HepG2 (cell line): ENCODE results near the gene ACAP1. TPM values are rescaled to one million over a fixed set of nuclear protein-coding genes. Genes with fewer than 3 reads are reported as not detected.

Source experiments
- ARNTL ChIP-seq: sonication (generic); formaldehyde crosslinking; IDR thresholded peaks from 2 replicates; pipeline ENCODE4 v1.4.0; 2020; ENCODE audit warnings: mild to moderate bottlenecking, missing genetic modification reagents
- CBX1 ChIP-seq: IDR thresholded peaks from one replicate; pipeline ENCODE4 v1.6.1; 2016; ENCODE audit warnings: antibody characterized with exemption, low read depth
- IKZF1 ChIP-seq: fragments of 450-650 bp; IDR thresholded peaks from 2 replicates; pipeline ENCODE4 v1.7.1; 2016
- IKZF4 ChIP-seq: sonication (generic); formaldehyde crosslinking; IDR thresholded peaks from 2 replicates; pipeline ENCODE4 v1.5.1; 2020; ENCODE audit warnings: borderline replicate concordance, mild to moderate bottlenecking, low read depth, missing genetic modification reagents; ENCODE audit errors: not compliant biosample characterization
- KDM5A ChIP-seq: fragments of 200-600 bp; sonication (generic); IDR thresholded peaks from 2 replicates; pipeline ENCODE4 v1.7.0; 2018; ENCODE audit warnings: antibody characterized with exemption, mild to moderate bottlenecking, low read length, borderline replicate concordance
- MLLT10 ChIP-seq: sonication (generic); formaldehyde crosslinking; IDR thresholded peaks from 2 replicates; pipeline ENCODE4 v1.4.0; 2020; ENCODE audit warnings: missing genetic modification reagents
- NFYB ChIP-seq: sonication (generic); formaldehyde crosslinking; IDR thresholded peaks from 2 replicates; pipeline ENCODE4 v1.4.0; 2020; ENCODE audit warnings: missing genetic modification reagents
- RCOR2 ChIP-seq: IDR thresholded peaks from 2 replicates; pipeline ENCODE4 v1.6.1; 2016; ENCODE audit warnings: missing biosample characterization, missing genetic modification reagents
- ZFAT ChIP-seq: sonication (generic); formaldehyde crosslinking; conservative IDR thresholded peaks from 2 replicates; pipeline ENCODE4 v1.8.1; 2023; ENCODE audit warnings: missing genetic modification reagents, inconsistent platforms
- ZZZ3 ChIP-seq: sonication (generic); formaldehyde crosslinking; IDR thresholded peaks from 2 replicates; pipeline ENCODE4 v1.4.0; 2020; ENCODE audit warnings: missing genetic modification reagents, mild to moderate bottlenecking, borderline replicate concordance
- polyA plus RNA-seq, 8 experiments: library from polyadenylated mRNA; depleted of rRNA in 3 of 8; stranded (reverse) in 7 of 8; unstranded in 1 of 8; fragments of >200 nt; fragmentation: Illumina TruSeq in 4 of 8; extraction: Trizol in 4 of 8; gene quantifications; 2 replicates each; pipeline versions ENCODE4 v1.2.1 to v1.2.3, GENCODE V29; 2011 to 2016; ENCODE audit warnings: low read depth in 4 of 8, missing spikeins in 1 of 8, mixed read lengths in 1 of 8; ENCODE audit not compliant: insufficient read depth in 1 of 8
- total RNA-seq, 5 experiments: library from RNA; depleted of rRNA; stranded (reverse); fragments of >200 nt; fragmentation: Illumina TruSeq; extraction: Trizol; gene quantifications; 2 replicates each; pipeline ENCODE4 v1.2.3, GENCODE V29; 2016; ENCODE audit warnings: low read depth in 1 of 5
- TF ChIP-seq, protein P1 (sequence below): IDR thresholded peaks from 2 replicates; pipeline ENCODE4 v1.4.0; 2020; ENCODE audit warnings: mild to moderate bottlenecking, missing genetic modification reagents
- TF ChIP-seq, protein P2 (sequence below): sonication (generic); formaldehyde crosslinking; conservative IDR thresholded peaks from 2 replicates; pipeline ENCODE4 v1.8.0; 2022; ENCODE audit warnings: missing genetic modification reagents

ACAP1 gene
- total and polyA plus RNA-seq, 2 of the 13 experiments (the other 11 are each of a cell fraction or from before 2014, with no cell fraction given): 1.3 to 2.5 TPM

DNA sequence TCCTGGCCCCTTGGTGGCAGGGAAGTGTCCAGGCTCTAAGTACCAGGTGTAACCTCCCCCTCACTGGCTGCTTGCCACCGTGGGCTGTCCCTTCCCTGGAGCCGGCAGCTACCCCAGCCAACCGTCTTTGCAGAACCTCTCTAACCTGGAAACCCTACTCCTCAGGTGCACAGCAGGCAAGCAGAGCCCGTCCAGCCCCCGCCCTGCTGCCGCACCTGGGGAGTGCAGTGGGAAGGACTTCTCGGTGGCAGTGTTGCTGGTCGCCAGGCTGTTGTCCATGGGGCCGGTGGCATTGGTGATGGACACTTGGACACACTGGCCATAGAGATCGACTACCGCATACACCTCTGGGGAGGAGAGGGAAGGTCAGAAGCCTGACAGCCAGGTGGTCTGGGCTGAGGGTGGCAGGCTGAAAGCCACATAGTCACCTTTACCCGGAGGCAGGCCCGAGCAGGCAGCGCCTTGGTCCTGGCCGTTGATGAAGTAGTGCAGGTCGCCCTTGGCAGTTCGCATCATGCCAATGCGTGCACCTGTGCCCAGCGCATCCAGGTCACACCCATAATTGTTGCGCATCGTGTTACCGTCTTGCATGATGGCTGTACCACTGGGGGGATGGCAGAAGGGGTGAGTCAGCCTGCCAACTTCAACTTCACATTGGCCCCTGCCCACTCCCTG is 13.7 kb upstream of the ACAP1 start (continued):
- TF ChIP-seq, protein P1, sequence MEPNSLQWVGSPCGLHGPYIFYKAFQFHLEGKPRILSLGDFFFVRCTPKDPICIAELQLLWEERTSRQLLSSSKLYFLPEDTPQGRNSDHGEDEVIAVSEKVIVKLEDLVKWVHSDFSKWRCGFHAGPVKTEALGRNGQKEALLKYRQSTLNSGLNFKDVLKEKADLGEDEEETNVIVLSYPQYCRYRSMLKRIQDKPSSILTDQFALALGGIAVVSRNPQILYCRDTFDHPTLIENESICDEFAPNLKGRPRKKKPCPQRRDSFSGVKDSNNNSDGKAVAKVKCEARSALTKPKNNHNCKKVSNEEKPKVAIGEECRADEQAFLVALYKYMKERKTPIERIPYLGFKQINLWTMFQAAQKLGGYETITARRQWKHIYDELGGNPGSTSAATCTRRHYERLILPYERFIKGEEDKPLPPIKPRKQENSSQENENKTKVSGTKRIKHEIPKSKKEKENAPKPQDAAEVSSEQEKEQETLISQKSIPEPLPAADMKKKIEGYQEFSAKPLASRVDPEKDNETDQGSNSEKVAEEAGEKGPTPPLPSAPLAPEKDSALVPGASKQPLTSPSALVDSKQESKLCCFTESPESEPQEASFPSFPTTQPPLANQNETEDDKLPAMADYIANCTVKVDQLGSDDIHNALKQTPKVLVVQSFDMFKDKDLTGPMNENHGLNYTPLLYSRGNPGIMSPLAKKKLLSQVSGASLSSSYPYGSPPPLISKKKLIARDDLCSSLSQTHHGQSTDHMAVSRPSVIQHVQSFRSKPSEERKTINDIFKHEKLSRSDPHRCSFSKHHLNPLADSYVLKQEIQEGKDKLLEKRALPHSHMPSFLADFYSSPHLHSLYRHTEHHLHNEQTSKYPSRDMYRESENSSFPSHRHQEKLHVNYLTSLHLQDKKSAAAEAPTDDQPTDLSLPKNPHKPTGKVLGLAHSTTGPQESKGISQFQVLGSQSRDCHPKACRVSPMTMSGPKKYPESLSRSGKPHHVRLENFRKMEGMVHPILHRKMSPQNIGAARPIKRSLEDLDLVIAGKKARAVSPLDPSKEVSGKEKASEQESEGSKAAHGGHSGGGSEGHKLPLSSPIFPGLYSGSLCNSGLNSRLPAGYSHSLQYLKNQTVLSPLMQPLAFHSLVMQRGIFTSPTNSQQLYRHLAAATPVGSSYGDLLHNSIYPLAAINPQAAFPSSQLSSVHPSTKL: no peak
- TF ChIP-seq ARNTL (CRISPR knock-in tag): no peak
- no peak for TF ChIP-seq ZFAT (CRISPR knock-in tag)
- no peak for TF ChIP-seq MLLT10
- TF ChIP-seq, protein P2, sequence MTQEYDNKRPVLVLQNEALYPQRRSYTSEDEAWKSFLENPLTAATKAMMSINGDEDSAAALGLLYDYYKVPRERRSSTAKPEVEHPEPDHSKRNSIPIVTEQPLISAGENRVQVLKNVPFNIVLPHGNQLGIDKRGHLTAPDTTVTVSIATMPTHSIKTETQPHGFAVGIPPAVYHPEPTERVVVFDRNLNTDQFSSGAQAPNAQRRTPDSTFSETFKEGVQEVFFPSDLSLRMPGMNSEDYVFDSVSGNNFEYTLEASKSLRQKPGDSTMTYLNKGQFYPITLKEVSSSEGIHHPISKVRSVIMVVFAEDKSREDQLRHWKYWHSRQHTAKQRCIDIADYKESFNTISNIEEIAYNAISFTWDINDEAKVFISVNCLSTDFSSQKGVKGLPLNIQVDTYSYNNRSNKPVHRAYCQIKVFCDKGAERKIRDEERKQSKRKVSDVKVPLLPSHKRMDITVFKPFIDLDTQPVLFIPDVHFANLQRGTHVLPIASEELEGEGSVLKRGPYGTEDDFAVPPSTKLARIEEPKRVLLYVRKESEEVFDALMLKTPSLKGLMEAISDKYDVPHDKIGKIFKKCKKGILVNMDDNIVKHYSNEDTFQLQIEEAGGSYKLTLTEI (CRISPR knock-in tag): no peak
- TF ChIP-seq NFYB (CRISPR knock-in tag): no peak
- TF ChIP-seq IKZF4 (CRISPR knock-in tag): no peak
- TF ChIP-seq KDM5A: no peak
- no peak for TF ChIP-seq ZZZ3 (CRISPR knock-in tag)
- no peak for TF ChIP-seq CBX1
- TF ChIP-seq IKZF1: no peak
- no peak for TF ChIP-seq RCOR2 (CRISPR knock-in tag)
- TF ChIP-seq, all 625 proteins: peak for 0
